Measurements from ENCODE around the gene CRTC3.

The CRTC3 gene

GRCh38 chr15:90561344-90562244 lies 31.9 kb downstream of the CRTC3 start:
- DNase-seq, result peak in 1 of 51 donors; percentile 51

GRCh38 chr15:90562669-90563068 lies 32.9 kb downstream of the CRTC3 start:
- no peak for DNase-seq

- DNase-seq, result no peak
Observed at GRCh38 chr15:90563463-90563862, 33.7 kb downstream of the CRTC3 start.

GRCh38 chr15:90564051-90564450 lies 34.3 kb downstream of the CRTC3 start:
- no peak for DNase-seq

- DNase-seq, result no peak
Observed at GRCh38 chr15:90564590-90564989, 34.9 kb downstream of the CRTC3 start.

- no peak for DNase-seq
Observed at GRCh38 chr15:90565866-90566265, 36.1 kb downstream of the CRTC3 start.

- peak in 1 of 51 donors; percentile 28 for DNase-seq
Observed at GRCh38 chr15:90570643-90571042, 40.9 kb downstream of the CRTC3 start.

- peak in 38 of 51 donors; percentile 9 to 82 (median 57) for DNase-seq
Observed at GRCh38 chr15:90571063-90571541, 41.4 kb downstream of the CRTC3 start.

GRCh38 chr15:90572893-90573292 lies 43.2 kb downstream of the CRTC3 start:
- no peak for DNase-seq

- DNase-seq, result no peak
Observed at GRCh38 chr15:90576711-90577389, 47.1 kb downstream of the CRTC3 start.

GRCh38 chr15:90579213-90579612 lies 49.5 kb downstream of the CRTC3 start:
- DNase-seq, result no peak

GRCh38 chr15:90580099-90580498 lies 50.4 kb downstream of the CRTC3 start:
- no peak for DNase-seq

GRCh38 chr15:90580541-90580940 lies 50.8 kb downstream of the CRTC3 start:
- DNase-seq, result no peak

GRCh38 chr15:90580946-90581345 lies 51.2 kb downstream of the CRTC3 start:
- peak in 2 of 51 donors; percentile 9 to 24 for DNase-seq

GRCh38 chr15:90581771-90582352 lies 52.1 kb downstream of the CRTC3 start:
- peak in 2 of 51 donors; percentile 20 to 33 for DNase-seq

GRCh38 chr15:90582553-90582952 lies 52.8 kb downstream of the CRTC3 start:
- no peak for DNase-seq

GRCh38 chr15:90583471-90584252 lies 53.9 kb downstream of the CRTC3 start:
- DNase-seq, result peak in 30 of 51 donors; percentile 9 to 80 (median 53)

GRCh38 chr15:90584841-90585240 lies 55.1 kb downstream of the CRTC3 start:
- no peak for DNase-seq

GRCh38 chr15:90585863-90586262 lies 56.1 kb downstream of the CRTC3 start:
- peak in 1 of 51 donors; percentile 17 for DNase-seq

- DNase-seq, result no peak
Observed at GRCh38 chr15:90586948-90587347, 57.2 kb downstream of the CRTC3 start.

GRCh38 chr15:90588427-90588826 lies 58.7 kb downstream of the CRTC3 start:
- peak in 11 of 51 donors; percentile 6 to 53 (median 26) for DNase-seq
